Left ventricle myocardium inferior (tissue), 1 donor: Measurements from ENCODE around the gene YAP1. TPM values are rescaled to one million over a fixed set of nuclear protein-coding genes. Genes with fewer than 3 reads are reported as not detected.

Experiments used
- DNase-seq: peaks from one replicate; pipeline ENCODE4 v3.0.0-alpha.2; 2020
- H3K27ac ChIP-seq: fragments of 200-600 bp; replicated peaks from 2 replicates; pipeline ENCODE4 v1.8.0; 2021
- H3K27me3 ChIP-seq: fragments of 200-600 bp; 2 replicates; pipeline ENCODE4 v1.8.0; 2021; ENCODE audit warnings: low read depth
- H3K36me3 ChIP-seq: fragments of 200-600 bp; 2 replicates; pipeline ENCODE4 v1.8.0; 2021
- H3K4me1 ChIP-seq: fragments of 200-600 bp; 2 replicates; pipeline ENCODE4 v1.8.0; 2021
- H3K4me3 ChIP-seq: fragments of 200-600 bp; 2 replicates; pipeline ENCODE4 v1.8.0; 2021; ENCODE audit warnings: mild to moderate bottlenecking, moderate library complexity
- H3K9me3 ChIP-seq: fragments of 200-600 bp; replicated peaks from 2 replicates; pipeline ENCODE4 v1.8.0; 2021
- CTCF ChIP-seq: fragments of 200-600 bp; IDR thresholded peaks from 2 replicates; pipeline ENCODE4 v1.8.0; 2021; ENCODE audit warnings: antibody characterized with exemption, mild to moderate bottlenecking, borderline replicate concordance
- intact Hi-C: fragments of 100-400 bp; cut with micrococcal nuclease; formaldehyde crosslinking; loops from one replicate; pipeline ENCODE4 v1.11.0; 2022
- total RNA-seq: library from RNA; stranded (reverse); fragmentation: NEBNext Ultra II Directional; extraction: Animal tissue kit (Norgen Biotek cat#: 25700); gene quantifications from one replicate; pipeline ENCODE4 v1.2.1, GENCODE V29; 2021
- donor health status: DM: no; HTN: yes; CAD: no; lungs with severe emphysema.

YAP1 gene
- total RNA-seq, 1 donor from 2014 or later = 67.9 TPM

- H3K4me1 ChIP-seq = peaks cover 18% of the 10 kb centered on the region
- no peak overlapping the region for H3K27ac ChIP-seq
- no peak for TF ChIP-seq CTCF
- H3K36me3 ChIP-seq = no peaks in the 10 kb centered on the region
- DNase-seq = no peak
- intact Hi-C loops = no loop called here
- H3K9me3 ChIP-seq = no peaks in the 10 kb centered on the region
- H3K4me3 ChIP-seq = no peak overlapping the region
- H3K27me3 ChIP-seq = peaks cover 26% of the 10 kb centered on the region
Measured at GRCh38 chr11:102274628-102275027, 164.4 kb downstream of the YAP1 start.

GRCh38 chr11:102276362-102276761 is 166.1 kb downstream of the YAP1 start:
- Histone ChIP-seq H3K4me3 (no peak overlapping the region), H3K4me1 (peaks cover 21% of the 10 kb centered on the region), H3K27me3 (peaks cover 23% of the 10 kb centered on the region), H3K27ac (no peak overlapping the region), H3K9me3 (no peaks in the 10 kb centered on the region), H3K36me3 (no peaks in the 10 kb centered on the region)
- intact Hi-C loops = no loop called here
- no peak for DNase-seq
- TF ChIP-seq CTCF = no peak

- intact Hi-C loops = no loop called here
- Histone ChIP-seq H3K9me3 (no peaks in the 10 kb centered on the region), H3K4me3 (no peak overlapping the region), H3K27me3 (peaks cover 19% of the 10 kb centered on the region), H3K36me3 (no peaks in the 10 kb centered on the region), H3K4me1 (peaks cover 21% of the 10 kb centered on the region), H3K27ac (no peak overlapping the region)
- TF ChIP-seq CTCF = no peak
- no peak for DNase-seq
Measured at GRCh38 chr11:102276783-102277182, 166.5 kb downstream of the YAP1 start.

- TF ChIP-seq CTCF = no peak
- Histone ChIP-seq H3K4me3 (no peak overlapping the region), H3K27me3 (no peaks in the 10 kb centered on the region), H3K4me1 (peaks cover 21% of the 10 kb centered on the region), H3K36me3 (no peaks in the 10 kb centered on the region), H3K9me3 (no peaks in the 10 kb centered on the region), H3K27ac (peak overlapping the region; percentile 7)
- intact Hi-C loops = no loop called here
- DNase-seq = no peak
Measured at GRCh38 chr11:102279641-102280170, 169.5 kb downstream of the YAP1 start.

GRCh38 chr11:102280245-102280833 is 170.1 kb downstream of the YAP1 start:
- TF ChIP-seq CTCF = no peak
- DNase-seq = no peak
- H3K36me3 ChIP-seq = no peaks in the 10 kb centered on the region
- no peak overlapping the region for H3K27ac ChIP-seq
- no peaks in the 10 kb centered on the region for H3K9me3 ChIP-seq
- no peak overlapping the region for H3K4me3 ChIP-seq
- intact Hi-C loops = no loop called here
- H3K4me1 ChIP-seq = peaks cover 19% of the 10 kb centered on the region
- H3K27me3 ChIP-seq = no peaks in the 10 kb centered on the region

Other genes with a start within 250 kb of the YAP1 start
- gene CEP126, start 195.4 kb upstream of the YAP1 start, total RNA-seq = 1.5 TPM
- 1.3 TPM for gene ANGPTL5, start 193.9 kb upstream of the YAP1 start, total RNA-seq
- 0.99 TPM for gene CFAP300, start 63.0 kb upstream of the YAP1 start, total RNA-seq
- gene BIRC3, start 207.0 kb downstream of the YAP1 start, total RNA-seq = 8.1 TPM
- gene BIRC2, start 236.8 kb downstream of the YAP1 start, total RNA-seq = 30.4 TPM